ENCODE data around the gene ALG14. TPM values are rescaled to one million over a fixed set of nuclear protein-coding genes. Genes with fewer than 3 reads are reported as not detected.

ALG14 gene
- total and polyA plus RNA-seq, 4 donors: 1.0 to 16.6 (median 1.9) TPM

DNA sequence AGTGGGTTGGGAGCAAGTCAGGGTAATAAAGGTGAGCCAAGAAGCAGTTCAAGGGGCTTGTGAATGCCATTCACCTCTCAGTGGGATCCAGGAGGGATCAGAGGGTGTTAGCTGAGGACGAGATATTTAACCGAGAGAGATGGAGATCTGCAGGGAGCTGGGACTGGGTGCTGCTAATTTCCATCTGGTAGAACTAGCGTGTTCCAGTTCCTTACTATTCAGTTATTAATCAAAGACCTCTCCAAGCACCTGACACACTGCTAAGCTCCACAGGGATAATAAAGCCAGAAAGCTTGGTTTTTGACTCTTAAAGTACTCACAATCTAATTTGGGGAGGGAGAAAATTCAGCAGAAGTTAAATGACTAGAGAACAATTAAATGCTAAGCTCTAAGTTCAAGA is 57.7 kb downstream of the ALG14 start:
- Histone ChIP-seq H3K27me3 (ENCODE audit: control insufficient read depth in 4 of 4, insufficient read depth in 4 of 4, low read length in 3 of 4) (no peaks in the 10 kb centered on the region), H3K9me3 (ENCODE audit: control insufficient read depth in 4 of 4, low read length in 3 of 4) (no peaks in the 10 kb centered on the region), H3K27ac (ENCODE audit: low read depth in 1 of 2, low read length in 2 of 2) (no peak overlapping the region), H3K9ac (ENCODE audit: low read depth in 1 of 2, low read length in 2 of 2) (no peak overlapping the region), H3K4me1 (ENCODE audit: control insufficient read depth in 4 of 4, insufficient read depth in 4 of 4, low read length in 3 of 4) (peaks cover 3 to 9% (median 4%) of the 10 kb centered on the region in 4 donors), H3K4me3 (ENCODE audit: low read depth in 1 of 3, low read length in 3 of 3) (no peak overlapping the region), H3K36me3 (ENCODE audit: control insufficient read depth in 4 of 4, insufficient read depth in 3 of 4, low read depth in 1 of 4, low read length in 3 of 4) (no peaks in the 10 kb centered on the region)
- TF ChIP-seq HNF4G (IDR thresholded peaks at IDR 0.05): no peak
- no peak for DNase-seq (ENCODE audit: low spot score)
- 97% methylated on average over 3 of the region's 3 CpGs for WGBS

DNA sequence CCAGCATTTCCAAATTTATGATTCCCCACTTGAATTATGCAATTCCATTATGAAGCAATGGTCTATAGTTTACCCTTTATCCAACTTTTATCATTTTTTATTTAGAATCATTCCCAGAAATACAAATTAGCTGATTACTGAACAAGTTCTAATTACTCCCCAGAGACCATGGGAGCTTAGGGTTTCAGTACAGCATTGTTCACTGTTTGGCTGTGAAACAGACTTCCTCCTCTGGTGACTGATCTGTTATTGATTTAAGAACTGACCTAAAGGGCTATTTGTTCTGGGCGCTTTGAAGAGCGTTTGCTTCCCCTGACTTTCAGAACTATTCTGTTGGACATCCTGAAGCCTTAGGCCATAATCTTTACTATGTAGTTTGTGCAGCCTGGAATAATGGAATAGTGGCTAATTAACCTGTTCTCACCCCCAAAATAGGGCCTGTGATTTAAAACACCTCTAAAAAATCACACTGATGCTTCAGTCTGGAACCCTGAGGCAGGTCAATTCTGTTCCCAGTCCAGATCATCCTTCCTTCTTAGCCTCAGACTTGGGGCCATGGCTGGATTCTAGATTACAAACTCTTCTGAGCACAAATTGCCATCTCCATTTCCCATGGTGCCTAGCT is 58.7 kb downstream of the ALG14 start:
- H3K27me3 ChIP-seq (ENCODE audit: control insufficient read depth in 4 of 4, insufficient read depth in 4 of 4, low read length in 3 of 4): no peaks in the 10 kb centered on the region
- no peak for DNase-seq (ENCODE audit: low spot score)
- 30% methylated on average over 2 of the region's 2 CpGs for WGBS
- no peaks in the 10 kb centered on the region for H3K36me3 ChIP-seq (ENCODE audit: control insufficient read depth in 4 of 4, insufficient read depth in 3 of 4, low read depth in 1 of 4, low read length in 3 of 4)
- H3K9me3 ChIP-seq (ENCODE audit: control insufficient read depth in 4 of 4, low read length in 3 of 4): no peaks in the 10 kb centered on the region
- peak overlapping the region in 1 of 2 donors; percentile 35 for H3K27ac ChIP-seq (ENCODE audit: low read depth in 1 of 2, low read length in 2 of 2)
- no peak overlapping the region for H3K4me3 ChIP-seq (ENCODE audit: low read depth in 1 of 3, low read length in 3 of 3)
- H3K9ac ChIP-seq (ENCODE audit: low read depth in 1 of 2, low read length in 2 of 2): no peak overlapping the region
- TF ChIP-seq EGR1 (IDR thresholded peaks at IDR 0.05; ENCODE audit: low read depth in 2 of 2) (no peak), TAF1 (conservative IDR thresholded peaks at IDR 0.05) (no peak), RXRA (IDR thresholded peaks at IDR 0.05) (peak in 1 of 2 donors; percentile 27), YY1 (IDR thresholded peaks at IDR 0.05) (no peak), JUND (IDR thresholded peaks at IDR 0.05) (no peak), SP1 (IDR thresholded peaks at IDR 0.05) (peak; percentile 57), NR2F2 (IDR thresholded peaks at IDR 0.05) (peak; percentile 12), HNF4A (conservative IDR thresholded peaks at IDR 0.05) (peak; percentile 30 to 52), FOXA2 (IDR thresholded peaks at IDR 0.05) (peak; percentile 69), FOXA1 (IDR thresholded peaks at IDR 0.05) (peak; percentile 26), RAD21 (IDR thresholded peaks at IDR 0.05) (peak; percentile 23 to 54)
- TF ChIP-seq, protein P1, sequence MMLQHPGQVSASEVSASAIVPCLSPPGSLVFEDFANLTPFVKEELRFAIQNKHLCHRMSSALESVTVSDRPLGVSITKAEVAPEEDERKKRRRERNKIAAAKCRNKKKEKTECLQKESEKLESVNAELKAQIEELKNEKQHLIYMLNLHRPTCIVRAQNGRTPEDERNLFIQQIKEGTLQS (IDR thresholded peaks at IDR 0.05): no peak
- TF ChIP-seq, protein P2, sequence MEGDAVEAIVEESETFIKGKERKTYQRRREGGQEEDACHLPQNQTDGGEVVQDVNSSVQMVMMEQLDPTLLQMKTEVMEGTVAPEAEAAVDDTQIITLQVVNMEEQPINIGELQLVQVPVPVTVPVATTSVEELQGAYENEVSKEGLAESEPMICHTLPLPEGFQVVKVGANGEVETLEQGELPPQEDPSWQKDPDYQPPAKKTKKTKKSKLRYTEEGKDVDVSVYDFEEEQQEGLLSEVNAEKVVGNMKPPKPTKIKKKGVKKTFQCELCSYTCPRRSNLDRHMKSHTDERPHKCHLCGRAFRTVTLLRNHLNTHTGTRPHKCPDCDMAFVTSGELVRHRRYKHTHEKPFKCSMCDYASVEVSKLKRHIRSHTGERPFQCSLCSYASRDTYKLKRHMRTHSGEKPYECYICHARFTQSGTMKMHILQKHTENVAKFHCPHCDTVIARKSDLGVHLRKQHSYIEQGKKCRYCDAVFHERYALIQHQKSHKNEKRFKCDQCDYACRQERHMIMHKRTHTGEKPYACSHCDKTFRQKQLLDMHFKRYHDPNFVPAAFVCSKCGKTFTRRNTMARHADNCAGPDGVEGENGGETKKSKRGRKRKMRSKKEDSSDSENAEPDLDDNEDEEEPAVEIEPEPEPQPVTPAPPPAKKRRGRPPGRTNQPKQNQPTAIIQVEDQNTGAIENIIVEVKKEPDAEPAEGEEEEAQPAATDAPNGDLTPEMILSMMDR (IDR thresholded peaks at IDR 0.05; ENCODE audit: low read depth, low read length, missing input control): no peak
- TF ChIP-seq, protein P3, sequence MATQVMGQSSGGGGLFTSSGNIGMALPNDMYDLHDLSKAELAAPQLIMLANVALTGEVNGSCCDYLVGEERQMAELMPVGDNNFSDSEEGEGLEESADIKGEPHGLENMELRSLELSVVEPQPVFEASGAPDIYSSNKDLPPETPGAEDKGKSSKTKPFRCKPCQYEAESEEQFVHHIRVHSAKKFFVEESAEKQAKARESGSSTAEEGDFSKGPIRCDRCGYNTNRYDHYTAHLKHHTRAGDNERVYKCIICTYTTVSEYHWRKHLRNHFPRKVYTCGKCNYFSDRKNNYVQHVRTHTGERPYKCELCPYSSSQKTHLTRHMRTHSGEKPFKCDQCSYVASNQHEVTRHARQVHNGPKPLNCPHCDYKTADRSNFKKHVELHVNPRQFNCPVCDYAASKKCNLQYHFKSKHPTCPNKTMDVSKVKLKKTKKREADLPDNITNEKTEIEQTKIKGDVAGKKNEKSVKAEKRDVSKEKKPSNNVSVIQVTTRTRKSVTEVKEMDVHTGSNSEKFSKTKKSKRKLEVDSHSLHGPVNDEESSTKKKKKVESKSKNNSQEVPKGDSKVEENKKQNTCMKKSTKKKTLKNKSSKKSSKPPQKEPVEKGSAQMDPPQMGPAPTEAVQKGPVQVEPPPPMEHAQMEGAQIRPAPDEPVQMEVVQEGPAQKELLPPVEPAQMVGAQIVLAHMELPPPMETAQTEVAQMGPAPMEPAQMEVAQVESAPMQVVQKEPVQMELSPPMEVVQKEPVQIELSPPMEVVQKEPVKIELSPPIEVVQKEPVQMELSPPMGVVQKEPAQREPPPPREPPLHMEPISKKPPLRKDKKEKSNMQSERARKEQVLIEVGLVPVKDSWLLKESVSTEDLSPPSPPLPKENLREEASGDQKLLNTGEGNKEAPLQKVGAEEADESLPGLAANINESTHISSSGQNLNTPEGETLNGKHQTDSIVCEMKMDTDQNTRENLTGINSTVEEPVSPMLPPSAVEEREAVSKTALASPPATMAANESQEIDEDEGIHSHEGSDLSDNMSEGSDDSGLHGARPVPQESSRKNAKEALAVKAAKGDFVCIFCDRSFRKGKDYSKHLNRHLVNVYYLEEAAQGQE (IDR thresholded peaks at IDR 0.05): peak; percentile 97
- H3K4me1 ChIP-seq (ENCODE audit: control insufficient read depth in 4 of 4, insufficient read depth in 4 of 4, low read length in 3 of 4): peaks cover 3 to 9% (median 4%) of the 10 kb centered on the region in 4 donors
